ENCODE measurements around the gene MCOLN1. TPM values are rescaled to one million over a fixed set of nuclear protein-coding genes. Genes with fewer than 3 reads are reported as not detected.

Gene MCOLN1
- total RNA-seq, 2 experiments from 2014 or later = 7.9 to 9.2 TPM

GRCh38 chr19:7554565-7554964, 32.1 kb downstream of the MCOLN1 start:
- Mint-ChIP-seq H3K27ac (no peak overlapping the region), H3K4me3 (no peak overlapping the region), H3K4me1 (ENCODE audit: low read depth) (peaks cover 11% of the 10 kb centered on the region), H3K27me3 (no peaks in the 10 kb centered on the region), H3K9me3 (no peaks in the 10 kb centered on the region), H3K36me3 (ENCODE audit: low read depth) (peaks cover 38% of the 10 kb centered on the region)
- intact Hi-C loops (cut with micrococcal nuclease) = no loop called here
- DNase-seq = no peak
- ChIA-PET CTCF (interaction anchor here (1.1 kb wide), 1 partner anchor 14 kb away, joined by 5 read pairs; no protein-coding TSS in a partner anchor), POLR2A (no interaction called here)
- ATAC-seq = no peak
- TF ChIP-seq CTCF (IDR thresholded peaks at IDR 0.05) = no peak

- H3K4me3 Mint-ChIP-seq = no peak overlapping the region
- peak; percentile 48 for DNase-seq
- intact Hi-C loops (cut with micrococcal nuclease) = no loop called here
- ATAC-seq = peak; percentile 62
- H3K27me3 Mint-ChIP-seq = no peaks in the 10 kb centered on the region
- peaks cover 11% of the 10 kb centered on the region for H3K4me1 Mint-ChIP-seq (ENCODE audit: low read depth)
- H3K36me3 Mint-ChIP-seq (ENCODE audit: low read depth) = peaks cover 41% of the 10 kb centered on the region
- no peaks in the 10 kb centered on the region for H3K9me3 Mint-ChIP-seq
- POLR2A ChIA-PET = interaction anchor here (0.6 kb wide), 1 partner anchor 89 kb away, joined by 3 read pairs; no protein-coding TSS in a partner anchor
- no peak for TF ChIP-seq CTCF (IDR thresholded peaks at IDR 0.05)
- no peak overlapping the region for H3K27ac Mint-ChIP-seq
- CTCF ChIA-PET = interaction anchor here (1.1 kb wide), 1 partner anchor 13 kb away, joined by 5 read pairs; no protein-coding TSS in a partner anchor
Measured at GRCh38 chr19:7554990-7555864, 32.8 kb downstream of the MCOLN1 start.

- no peak overlapping the region for H3K27ac Mint-ChIP-seq
- intact Hi-C loops (cut with micrococcal nuclease) = no loop called here
- no peak for TF ChIP-seq CTCF (IDR thresholded peaks at IDR 0.05)
- H3K9me3 Mint-ChIP-seq = no peaks in the 10 kb centered on the region
- ATAC-seq (no peak), DNase-seq (no peak)
- H3K27me3 Mint-ChIP-seq = no peaks in the 10 kb centered on the region
- H3K36me3 Mint-ChIP-seq (ENCODE audit: low read depth) = peaks cover 34% of the 10 kb centered on the region
- H3K4me3 Mint-ChIP-seq = no peak overlapping the region
- ChIA-PET POLR2A (no interaction called here), CTCF (no interaction called here)
- H3K4me1 Mint-ChIP-seq (ENCODE audit: low read depth) = peaks cover 6% of the 10 kb centered on the region
Measured at GRCh38 chr19:7556696-7557315, 34.4 kb downstream of the MCOLN1 start.

- no peaks in the 10 kb centered on the region for H3K27me3 Mint-ChIP-seq
- ChIA-PET POLR2A (interaction anchor here (0.6 kb wide), 1 partner anchor 8 kb away, joined by 3 read pairs; no protein-coding TSS in a partner anchor), CTCF (interaction anchor here (1.0 to 1.4 kb wide), 2 partner anchors 10 to 122 kb away, joined by 3 to 6 read pairs; partner anchors contain the start of gene TRAPPC5)
- intact Hi-C loops (cut with micrococcal nuclease) = no loop called here
- DNase-seq = no peak
- ATAC-seq = no peak
- H3K27ac Mint-ChIP-seq = no peak overlapping the region
- peaks cover 30% of the 10 kb centered on the region for H3K36me3 Mint-ChIP-seq (ENCODE audit: low read depth)
- no peak overlapping the region for H3K4me3 Mint-ChIP-seq
- H3K9me3 Mint-ChIP-seq = no peaks in the 10 kb centered on the region
- no peaks in the 10 kb centered on the region for H3K4me1 Mint-ChIP-seq (ENCODE audit: low read depth)
- no peak for TF ChIP-seq CTCF (IDR thresholded peaks at IDR 0.05)
Measured at GRCh38 chr19:7558667-7559066, 36.2 kb downstream of the MCOLN1 start.

Measured in activated CD8-positive, alpha-beta T cell treated with anti-CD3 and anti-CD28 coated beads for 36 hours (primary cell).